ENCODE data around the gene KCTD5.

GRCh38 chr16:2706085-2706484 lies 23.8 kb downstream of the KCTD5 start:
- TF ChIP-seq CTCF (conservative IDR thresholded peaks at IDR 0.05; ENCODE audit: low read length) = no peak
- no peak for TF ChIP-seq EZH2phosphoT487 (IDR thresholded peaks at IDR 0.05; ENCODE audit: borderline replicate concordance)

Data from Loucy (cell line).